Body of pancreas (tissue), 4 donors: ENCODE results near the gene TRIM49C. TPM values are rescaled to one million over a fixed set of nuclear protein-coding genes. Genes with fewer than 3 reads are reported as not detected.
"Not testable (repeated sequence)": the region's sequence is repeated elsewhere in the genome, so short reads cannot be mapped to it uniquely, and the experiment has no call there.

Experiments used
- ATAC-seq: fragments of 150-250 bp; one replicate; pipeline ENCODE4 v1.9.1; 2016
- DNase-seq, 4 donors: peaks; one replicate each; pipeline ENCODE4 v3.0.0-alpha.2; 2019
- H3K27ac ChIP-seq, 4 donors: fragments of 200-600 bp; sonication (generic); 1 replicate in 3 of 4; 2 replicates in 1 of 4; pipeline versions ENCODE4 v1.5.1 to v1.6.1; 2016 to 2019; ENCODE audit warnings: mild to moderate bottlenecking in 1 of 4, mixed read lengths in 1 of 4, moderate library complexity in 1 of 4
- H3K27me3 ChIP-seq, 2 donors: fragments of 200-600 bp; sonication (generic); one replicate each; pipeline ENCODE4 v1.6.0; 2016; ENCODE audit warnings: mild to moderate bottlenecking in 1 of 2
- H3K36me3 ChIP-seq, 2 donors: fragments of 200-600 bp; sonication (generic); replicated peaks in 1 of 2; 2 replicates each; pipeline ENCODE4 v1.5.1; 2016; ENCODE audit warnings: low read depth in 2 of 2; ENCODE audit not compliant: insufficient read depth in 1 of 2
- H3K4me1 ChIP-seq: fragments of 200-600 bp; sonication (generic); one replicate; pipeline ENCODE4 v1.6.0; 2016
- H3K4me3 ChIP-seq, 2 donors: fragments of 200-600 bp; sonication (generic); 1 replicate in 1 of 2; 2 replicates in 1 of 2; pipeline ENCODE4 v1.5.1; 2016 to 2019
- H3K9me3 ChIP-seq, 3 donors: fragments of 200-600 bp; sonication (generic); 1 replicate in 2 of 3; 2 replicates in 1 of 3; pipeline ENCODE4 v1.5.1; 2016
- CTCF ChIP-seq, 7 experiments: fragments of 450-650 bp in 4 of 7; fragments of 200-600 bp in 3 of 7; sonication (generic) in 3 of 7; IDR thresholded peaks; one replicate each; pipeline ENCODE4 v1.5.1; 2016 to 2019; ENCODE audit warnings: antibody characterized with exemption in 7 of 7
- WGBS, 2 donors: methylation state at CpG; one replicate each; pipeline ENCODE4 v1.1.5; 2017; 5-methylcytosine and 5-hydroxymethylcytosine counted together
- intact Hi-C: fragments of 100-400 bp; cut with DNase I; formaldehyde crosslinking; loops from one replicate; pipeline ENCODE4 v1.15.1; 2023
- small RNA-seq: library from RNA; depleted of rRNA; stranded (forward); fragments of <200 nt; gene quantifications from one replicate; pipeline ENCODE3, GENCODE V24; 2016
- total RNA-seq, 2 donors: library from RNA; depleted of rRNA; stranded (reverse); fragments of >200 nt; gene quantifications; one replicate each; pipeline ENCODE4 v1.1.0, GENCODE V29; 2016

Gene TRIM49C
- total RNA-seq, result not detected

DNA sequence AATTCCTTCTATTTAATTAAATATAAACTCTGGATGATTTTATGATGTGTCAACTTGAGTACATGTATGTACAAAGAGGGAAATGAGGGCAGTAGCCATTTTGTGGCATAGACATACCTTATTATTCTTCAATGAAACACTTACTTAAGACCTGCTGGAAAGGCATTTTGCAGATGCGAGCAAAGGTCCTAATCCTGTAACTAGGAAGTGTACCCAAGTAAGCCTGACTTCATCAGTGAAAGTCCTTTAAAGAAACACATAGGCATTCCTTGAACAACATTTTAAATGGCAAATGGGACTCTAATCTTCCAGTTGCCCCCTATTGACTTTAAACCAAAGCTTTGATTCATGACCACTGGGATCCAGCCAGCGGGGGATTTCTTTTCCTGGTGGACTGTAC is at the start of gene TRIM49C:
TRIM49C (plus strand) TSS at position 301 of the 400 bp plus-strand sequence. CDS start 4,106 bp downstream, outside the sequence.
- 75 to 76% methylated on average over 1 to 2 of the region's 2 CpGs for WGBS, 2 donors
- H3K36me3 ChIP-seq, H3K27ac ChIP-seq, H3K9me3 ChIP-seq, H3K4me1 ChIP-seq, DNase-seq, H3K27me3 ChIP-seq, H3K4me3 ChIP-seq, ATAC-seq, intact Hi-C loops: not testable (repeated sequence)

DNA sequence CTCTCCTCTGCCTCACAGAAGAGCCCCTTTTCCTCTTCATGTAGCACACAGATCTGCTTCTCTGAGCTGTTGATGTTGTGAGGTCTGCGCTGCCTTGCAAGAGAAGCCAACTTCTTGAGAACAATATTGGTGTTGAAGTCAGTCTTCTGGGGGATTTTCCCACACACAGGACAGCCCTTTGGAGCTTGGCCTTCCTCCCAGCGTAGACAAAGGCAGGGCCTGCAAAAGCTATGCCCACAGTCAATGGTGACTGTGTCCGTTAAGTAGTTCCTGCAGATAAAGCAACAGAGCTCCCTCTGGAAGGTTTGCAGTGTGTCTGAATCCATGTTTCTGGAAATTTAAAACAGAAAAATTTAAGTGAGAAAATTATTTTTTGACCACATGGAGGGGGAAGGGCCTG is 6.7 kb upstream of the TRIM49C start:
- H3K4me3 ChIP-seq, DNase-seq, H3K9me3 ChIP-seq, ATAC-seq, H3K36me3 ChIP-seq, H3K27me3 ChIP-seq, H3K4me1 ChIP-seq, H3K27ac ChIP-seq, intact Hi-C loops: not testable (repeated sequence)
- WGBS, 2 donors, result no CpG with 5 or more reads among the region's 3 CpGs

DNA sequence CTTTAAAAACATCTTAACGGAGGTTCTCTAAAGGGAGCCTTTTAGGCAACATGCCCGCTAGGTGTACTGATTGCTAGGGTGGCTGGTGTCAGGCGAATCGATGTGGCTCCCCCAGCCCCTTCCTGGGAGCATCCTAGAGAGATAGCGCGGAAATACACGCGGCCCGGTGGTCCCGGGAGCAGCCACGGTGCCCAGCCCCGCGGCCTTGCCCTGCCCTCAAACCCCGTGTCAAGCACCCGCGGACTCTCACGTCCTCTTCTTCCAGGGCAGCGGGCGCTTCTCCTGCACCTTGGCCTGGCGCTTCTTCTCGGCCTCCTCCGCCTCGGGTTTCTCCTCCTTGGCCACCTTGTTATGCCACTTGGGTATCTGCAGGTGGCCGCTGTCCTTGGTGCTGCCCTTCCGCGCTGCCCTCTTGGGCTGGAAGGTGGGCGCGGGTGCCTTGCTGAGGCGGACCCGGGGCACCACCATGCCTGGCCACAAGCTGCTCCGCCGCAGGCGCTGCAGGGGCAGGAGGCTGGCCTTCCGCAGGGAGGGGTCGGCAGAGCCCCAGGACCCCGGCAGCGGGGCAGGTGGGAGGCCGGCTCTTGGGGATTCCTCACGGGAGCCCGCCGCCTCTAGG is 20.8 kb downstream of the TRIM49C start:
- DNase-seq, H3K4me3 ChIP-seq, H3K27me3 ChIP-seq, ATAC-seq, H3K4me1 ChIP-seq, H3K36me3 ChIP-seq, H3K27ac ChIP-seq, intact Hi-C loops, H3K9me3 ChIP-seq: not testable (repeated sequence)
- 26% methylated on average over 14 of the region's 41 CpGs; no CpG with 5 or more reads in 1 of the 2 donors for WGBS, 2 donors

DNA sequence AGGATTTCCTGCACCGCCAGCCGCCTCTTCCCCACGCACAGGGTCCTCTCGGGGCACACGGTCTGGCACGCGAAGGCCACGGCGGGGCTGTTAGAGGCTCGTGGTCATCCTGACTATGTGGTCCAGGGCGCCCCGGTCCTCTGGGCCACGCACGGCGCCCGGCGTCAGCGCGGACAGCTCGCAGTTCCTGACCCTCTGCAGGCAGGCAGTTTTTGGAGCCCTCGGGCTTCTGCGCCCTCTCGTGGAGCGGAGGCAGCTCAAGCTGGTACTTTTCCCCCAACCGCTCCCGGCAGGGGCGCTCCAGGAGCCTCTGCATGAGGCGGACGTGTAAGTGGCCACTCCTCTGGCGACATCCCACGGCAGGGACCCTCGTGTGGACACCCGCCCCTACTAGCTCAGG is 21.4 kb downstream of the TRIM49C start:
- H3K4me1 ChIP-seq, H3K9me3 ChIP-seq, intact Hi-C loops, DNase-seq, ATAC-seq, H3K27me3 ChIP-seq, H3K36me3 ChIP-seq, H3K27ac ChIP-seq, H3K4me3 ChIP-seq: not testable (repeated sequence)
- 3% methylated on average over 17 of the region's 33 CpGs; no CpG with 5 or more reads in 1 of the 2 donors for WGBS, 2 donors
- TF ChIP-seq CTCF (IDR thresholded peaks at IDR 0.05), result peak in 1 of 7 experiments; percentile 13

GRCh38 chr11:90053545-90053944 is 22.6 kb downstream of the TRIM49C start:
- H3K4me3 ChIP-seq, ATAC-seq, H3K27me3 ChIP-seq, intact Hi-C loops, H3K36me3 ChIP-seq, H3K9me3 ChIP-seq, DNase-seq, H3K27ac ChIP-seq, H3K4me1 ChIP-seq: not testable (repeated sequence)
- whole genome bisulfite sequencing, 2 donors, result 12 to 22% methylated on average over 9 to 20 of the region's 28 CpGs

GRCh38 chr11:90085650-90086049 is 54.7 kb downstream of the TRIM49C start, which contains the start of gene UBTFL1:
Gene UBTFL1 (plus strand): TSS chr11:90085950. CDS start chr11:90085950, 0 bp downstream.
- ATAC-seq, H3K9me3 ChIP-seq, H3K36me3 ChIP-seq, H3K4me1 ChIP-seq, H3K27ac ChIP-seq, DNase-seq, H3K4me3 ChIP-seq, intact Hi-C loops, H3K27me3 ChIP-seq: not testable (repeated sequence)
- WGBS, 2 donors, result 40% methylated on average over 3 of the region's 3 CpGs; no CpG with 5 or more reads in 1 of the 2 donors

DNA sequence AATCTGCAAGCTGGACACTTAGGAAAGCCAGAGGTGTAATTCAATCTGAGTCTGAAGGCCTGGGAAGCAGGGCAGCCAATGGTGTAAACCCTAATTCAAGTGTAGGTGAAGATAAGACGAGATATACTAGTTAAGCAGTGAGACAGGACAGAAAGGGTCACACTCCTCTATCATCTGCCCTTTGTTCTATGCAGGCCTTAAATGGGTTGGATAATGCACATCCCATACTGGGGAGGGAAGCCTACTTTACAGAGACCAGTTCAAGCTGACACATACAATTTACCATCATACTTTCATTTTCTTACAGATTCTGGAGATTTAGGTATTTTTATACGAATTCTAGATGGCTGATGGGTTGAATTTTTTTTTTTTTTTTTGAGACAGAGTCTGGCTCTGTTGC is 57.8 kb downstream of the TRIM49C start:
- not testable (repeated sequence) for H3K27ac ChIP-seq
- WGBS, 2 donors, result 35 to 43% methylated on average over 2 of the region's 2 CpGs

More for the DNA sequence above, 57.8 kb downstream of the TRIM49C start:
- H3K9me3 ChIP-seq, H3K36me3 ChIP-seq, DNase-seq, H3K4me3 ChIP-seq, H3K4me1 ChIP-seq, ATAC-seq, intact Hi-C loops, H3K27me3 ChIP-seq: not testable (repeated sequence)

Small RNA genes lying within 50 kb of the gene (small RNA-seq; reads per million reads assigned to genes)
- gene AP000827.1, result not detected

Other genes with a start within 250 kb of the TRIM49C start
- not detected for gene TRIM49, start 222.5 kb upstream of the TRIM49C start, total RNA-seq
- gene TRIM64B, start 152.6 kb upstream of the TRIM49C start, total RNA-seq, result not detected
- gene TRIM49D1, start 108.9 kb upstream of the TRIM49C start, total RNA-seq, result not detected
- gene TRIM49D2, start 107.0 kb upstream of the TRIM49C start, total RNA-seq, result not detected
- not detected for gene TRIM64, start 65.1 kb upstream of the TRIM49C start, total RNA-seq
- gene UBTFL1, start 54.8 kb downstream of the TRIM49C start, total RNA-seq, result not detected
- 1 to 10 TPM in 1 of 2 donors, not detected in 1; 1.6 TPM for gene NAALAD2, start 103.6 kb downstream of the TRIM49C start, total RNA-seq
- 10 to 100 TPM; 27.8 to 41.5 TPM for gene CHORDC1, start 191.9 kb downstream of the TRIM49C start, total RNA-seq